ENCODE results near the gene RHOT2. TPM values are rescaled to one million over a fixed set of nuclear protein-coding genes. Genes with fewer than 3 reads are reported as not detected.

Gene RHOT2
- polyA plus RNA-seq, 6 donors from 2014 or later = 22.1 to 49.1 (median 35.0) TPM

GRCh38 chr16:660459-661183 is 7.3 kb upstream of the RHOT2 start:
- no peaks in the 10 kb centered on the region for H3K9me3 Mint-ChIP-seq
- peak; percentile 54 for DNase-seq
- no peaks in the 10 kb centered on the region for H3K27me3 Mint-ChIP-seq
- peak; percentile 78 to 83 for ATAC-seq (ENCODE audit: low read depth in 2 of 2)
- H3K4me1 Mint-ChIP-seq = peaks cover 5 to 14% (median 6%) of the 10 kb centered on the region in 3 donors
- H3K4me3 Mint-ChIP-seq = peak overlapping the region in 6 of 8 donors; percentile 18 to 60 (median 40)
- no peaks in the 10 kb centered on the region for H3K36me3 Mint-ChIP-seq
- H3K27ac Mint-ChIP-seq = no peak overlapping the region

- DNase-seq = no peak
- H3K4me1 Mint-ChIP-seq = peaks cover 5 to 14% (median 6%) of the 10 kb centered on the region in 3 donors
- H3K27ac Mint-ChIP-seq = no peak overlapping the region
- H3K9me3 Mint-ChIP-seq = no peaks in the 10 kb centered on the region
- H3K27me3 Mint-ChIP-seq = no peaks in the 10 kb centered on the region
- ATAC-seq (ENCODE audit: low read depth in 2 of 2) = no peak
- peak overlapping the region in 6 of 8 donors; percentile 18 to 60 (median 40) for H3K4me3 Mint-ChIP-seq
- no peaks in the 10 kb centered on the region for H3K36me3 Mint-ChIP-seq
Observed at GRCh38 chr16:661184-661821, 6.6 kb upstream of the RHOT2 start.

- H3K9me3 Mint-ChIP-seq = no peaks in the 10 kb centered on the region
- ATAC-seq (ENCODE audit: low read depth in 2 of 2) (no peak), DNase-seq (no peak)
- H3K27me3 Mint-ChIP-seq = no peaks in the 10 kb centered on the region
- no peaks in the 10 kb centered on the region for H3K36me3 Mint-ChIP-seq
- peaks cover 5 to 14% (median 6%) of the 10 kb centered on the region in 3 donors for H3K4me1 Mint-ChIP-seq
- no peak overlapping the region for H3K27ac Mint-ChIP-seq
- H3K4me3 Mint-ChIP-seq = peak overlapping the region in 1 of 8 donors; percentile 66
Observed at GRCh38 chr16:662095-662494, 5.8 kb upstream of the RHOT2 start.

GRCh38 chr16:662597-662996 is 5.3 kb upstream of the RHOT2 start:
- H3K27ac Mint-ChIP-seq = no peak overlapping the region
- H3K9me3 Mint-ChIP-seq = no peaks in the 10 kb centered on the region
- no peak for DNase-seq
- peak overlapping the region in 2 of 8 donors; percentile 19 to 66 for H3K4me3 Mint-ChIP-seq
- no peak for ATAC-seq (ENCODE audit: low read depth in 2 of 2)
- H3K36me3 Mint-ChIP-seq = no peaks in the 10 kb centered on the region
- no peaks in the 10 kb centered on the region for H3K27me3 Mint-ChIP-seq
- peaks cover 7 to 14% (median 8%) of the 10 kb centered on the region in 3 donors for H3K4me1 Mint-ChIP-seq

- ATAC-seq (ENCODE audit: low read depth in 2 of 2) (no peak), DNase-seq (no peak)
- no peaks in the 10 kb centered on the region for H3K36me3 Mint-ChIP-seq
- no peak overlapping the region for H3K27ac Mint-ChIP-seq
- peak overlapping the region in 1 of 8 donors; percentile 18 for H3K4me3 Mint-ChIP-seq
- no peaks in the 10 kb centered on the region for H3K9me3 Mint-ChIP-seq
- no peaks in the 10 kb centered on the region for H3K27me3 Mint-ChIP-seq
- peaks cover 7 to 8% (median 8%) of the 10 kb centered on the region in 3 donors for H3K4me1 Mint-ChIP-seq
Observed at GRCh38 chr16:666572-666971, 1.4 kb upstream of the RHOT2 start.

- H3K4me1 Mint-ChIP-seq = peaks cover 6 to 8% (median 7%) of the 10 kb centered on the region in 3 donors
- no peak for ATAC-seq (ENCODE audit: low read depth in 2 of 2)
- H3K27ac Mint-ChIP-seq = peak overlapping the region in 4 of 6 donors; percentile 24 to 95 (median 67)
- no peaks in the 10 kb centered on the region for H3K27me3 Mint-ChIP-seq
- H3K36me3 Mint-ChIP-seq = no peaks in the 10 kb centered on the region
- peak overlapping the region; percentile 79 to 92 (median 82) for H3K4me3 Mint-ChIP-seq
- no peaks in the 10 kb centered on the region for H3K9me3 Mint-ChIP-seq
- DNase-seq = no peak
Observed at GRCh38 chr16:667113-667779, 686 bp upstream of the RHOT2 start.

- DNase-seq = no peak
- Mint-ChIP-seq H3K4me1 (peaks cover 6 to 8% (median 7%) of the 10 kb centered on the region in 3 donors), H3K9me3 (no peaks in the 10 kb centered on the region), H3K36me3 (no peaks in the 10 kb centered on the region), H3K27me3 (no peaks in the 10 kb centered on the region), H3K4me3 (peak overlapping the region; percentile 51 to 90 (median 76)), H3K27ac (peak overlapping the region in 3 of 6 donors; percentile 56 to 79 (median 70))
- peak in 1 of 2 donors; percentile 2 for ATAC-seq (ENCODE audit: low read depth in 2 of 2)
Observed at GRCh38 chr16:668519-669171, 713 bp downstream of the RHOT2 start.

- Mint-ChIP-seq H3K27me3 (peaks cover 0 to 1% (median 0%) of the 10 kb centered on the region in 3 donors), H3K4me3 (peak overlapping the region; percentile 36 to 90 (median 54)), H3K36me3 (no peaks in the 10 kb centered on the region), H3K9me3 (no peaks in the 10 kb centered on the region), H3K4me1 (peaks cover 6 to 9% (median 7%) of the 10 kb centered on the region in 3 donors), H3K27ac (peak overlapping the region in 1 of 6 donors; percentile 59)
- DNase-seq = no peak
- ATAC-seq (ENCODE audit: low read depth in 2 of 2) = no peak
Observed at GRCh38 chr16:669666-670065, 1.7 kb downstream of the RHOT2 start.

- ATAC-seq (ENCODE audit: low read depth in 2 of 2) = no peak
- DNase-seq = no peak
- Mint-ChIP-seq H3K27ac (peak overlapping the region in 1 of 6 donors; percentile 82), H3K4me1 (peaks cover 13 to 14% (median 14%) of the 10 kb centered on the region in 3 donors), H3K4me3 (peak overlapping the region in 6 of 8 donors; percentile 36 to 72 (median 58)), H3K27me3 (peaks cover 0 to 9% (median 8%) of the 10 kb centered on the region in 3 donors), H3K36me3 (no peaks in the 10 kb centered on the region), H3K9me3 (no peaks in the 10 kb centered on the region)
Observed at GRCh38 chr16:670485-671352, 2.8 kb downstream of the RHOT2 start.

- ATAC-seq (ENCODE audit: low read depth in 2 of 2) (no peak), DNase-seq (no peak)
- H3K4me1 Mint-ChIP-seq = peaks cover 13 to 14% (median 14%) of the 10 kb centered on the region in 3 donors
- H3K36me3 Mint-ChIP-seq = no peaks in the 10 kb centered on the region
- peaks cover 0 to 9% (median 8%) of the 10 kb centered on the region in 3 donors for H3K27me3 Mint-ChIP-seq
- H3K9me3 Mint-ChIP-seq = no peaks in the 10 kb centered on the region
- no peak overlapping the region for H3K27ac Mint-ChIP-seq
- peak overlapping the region in 2 of 8 donors; percentile 12 to 67 for H3K4me3 Mint-ChIP-seq
Observed at GRCh38 chr16:671353-672131, 3.6 kb downstream of the RHOT2 start.

- ATAC-seq (ENCODE audit: low read depth in 2 of 2) (no peak), DNase-seq (no peak)
- Mint-ChIP-seq H3K27ac (no peak overlapping the region), H3K4me3 (no peak overlapping the region), H3K9me3 (no peaks in the 10 kb centered on the region), H3K27me3 (peaks cover 0 to 17% (median 8%) of the 10 kb centered on the region in 3 donors), H3K36me3 (no peaks in the 10 kb centered on the region), H3K4me1 (peaks cover 13 to 14% (median 13%) of the 10 kb centered on the region in 3 donors)
Observed at GRCh38 chr16:672371-672770, 4.4 kb downstream of the RHOT2 start.

GRCh38 chr16:672851-673250 is 4.9 kb downstream of the RHOT2 start:
- H3K36me3 Mint-ChIP-seq = no peaks in the 10 kb centered on the region
- H3K27me3 Mint-ChIP-seq = peaks cover 0 to 18% (median 8%) of the 10 kb centered on the region in 3 donors
- no peak overlapping the region for H3K27ac Mint-ChIP-seq
- H3K9me3 Mint-ChIP-seq = no peaks in the 10 kb centered on the region
- H3K4me1 Mint-ChIP-seq = peaks cover 9 to 14% (median 9%) of the 10 kb centered on the region in 3 donors
- H3K4me3 Mint-ChIP-seq = peak overlapping the region in 1 of 8 donors; percentile 5
- DNase-seq (no peak), ATAC-seq (ENCODE audit: low read depth in 2 of 2) (no peak)
